Stomach smooth muscle (tissue), 2 donors: Measurements from ENCODE around the gene INVS.

Source experiments
- H3K27ac ChIP-seq: one replicate; pipeline ENCODE4 v1.7.0; 2013; ENCODE audit warnings: mild to moderate bottlenecking, low read length, inconsistent platforms
- H3K27me3 ChIP-seq, 2 donors: one replicate each; pipeline ENCODE4 v1.7.0; 2013; ENCODE audit warnings: low read length in 2 of 2; ENCODE audit not compliant: insufficient read depth in 2 of 2, control insufficient read depth in 1 of 2
- H3K36me3 ChIP-seq, 2 donors: one replicate each; pipeline ENCODE4 v1.7.0; 2013; ENCODE audit warnings: low read length in 2 of 2; ENCODE audit not compliant: control insufficient read depth in 2 of 2, insufficient read depth in 2 of 2
- H3K4me1 ChIP-seq: one replicate; pipeline ENCODE4 v1.7.0; 2013; ENCODE audit warnings: low read length; ENCODE audit not compliant: control insufficient read depth, insufficient read depth
- H3K4me3 ChIP-seq, 2 donors: one replicate each; pipeline ENCODE4 v1.7.0; 2013; ENCODE audit warnings: low read length in 2 of 2
- H3K9ac ChIP-seq, 2 donors: one replicate each; pipeline ENCODE4 v1.7.0; 2013; ENCODE audit warnings: low read length in 2 of 2, mild to moderate bottlenecking in 1 of 2
- H3K9me3 ChIP-seq, 2 donors: one replicate each; pipeline ENCODE4 v1.7.0; 2013; ENCODE audit warnings: low read length in 2 of 2; ENCODE audit not compliant: control insufficient read depth in 2 of 2
- donor health status: healthy.
- donor health status: Pancreatic carcinoma.

INVS gene

DNA sequence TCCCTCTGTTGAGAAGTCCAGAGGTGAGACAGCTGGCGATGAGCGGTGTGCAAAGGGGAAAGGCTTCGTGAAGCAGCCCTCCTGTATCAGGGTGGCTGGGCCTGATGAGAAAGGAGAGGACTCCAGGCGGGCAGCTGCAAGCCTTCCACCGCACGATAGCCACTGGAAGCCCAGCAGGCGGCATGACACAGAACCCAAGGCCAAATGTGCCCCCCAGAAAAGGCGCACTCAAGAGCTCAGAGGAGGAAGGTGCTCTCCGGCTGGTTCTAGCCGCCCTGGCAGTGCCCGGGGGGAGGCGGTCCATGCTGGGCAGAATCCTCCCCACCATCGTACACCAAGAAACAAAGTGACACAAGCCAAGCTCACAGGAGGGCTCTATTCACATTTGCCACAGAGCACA, 193.4 kb downstream of the INVS start:
- Histone ChIP-seq H3K27ac (no peak overlapping the region), H3K9ac (no peak overlapping the region), H3K36me3 (peaks cover 24 to 47% of the 10 kb centered on the region in 2 donors), H3K27me3 (no peaks in the 10 kb centered on the region), H3K4me1 (no peaks in the 10 kb centered on the region), H3K4me3 (no peak overlapping the region), H3K9me3 (no peaks in the 10 kb centered on the region)

DNA sequence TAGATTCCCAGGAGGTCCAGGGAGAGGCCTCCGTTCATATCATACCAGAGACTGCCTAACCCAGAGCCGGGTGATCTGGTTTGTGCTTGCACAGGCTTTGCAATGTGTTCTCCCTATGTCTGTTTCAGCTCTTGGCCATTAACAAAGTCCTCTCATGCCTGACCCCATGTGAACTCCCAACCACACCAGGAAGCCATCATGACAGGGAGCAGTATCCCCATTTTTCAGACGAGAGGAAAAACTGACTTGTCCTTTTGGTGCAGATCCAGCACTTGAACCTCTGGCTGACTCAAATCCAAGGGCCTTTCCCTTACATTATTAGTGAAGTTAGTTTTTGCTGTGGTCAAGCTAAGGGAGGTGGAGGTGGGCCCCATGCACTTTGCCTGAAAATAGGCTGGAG, 195.3 kb downstream of the INVS start:
- H3K9me3 ChIP-seq = no peaks in the 10 kb centered on the region
- H3K36me3 ChIP-seq = peaks cover 26 to 44% of the 10 kb centered on the region in 2 donors

DNA sequence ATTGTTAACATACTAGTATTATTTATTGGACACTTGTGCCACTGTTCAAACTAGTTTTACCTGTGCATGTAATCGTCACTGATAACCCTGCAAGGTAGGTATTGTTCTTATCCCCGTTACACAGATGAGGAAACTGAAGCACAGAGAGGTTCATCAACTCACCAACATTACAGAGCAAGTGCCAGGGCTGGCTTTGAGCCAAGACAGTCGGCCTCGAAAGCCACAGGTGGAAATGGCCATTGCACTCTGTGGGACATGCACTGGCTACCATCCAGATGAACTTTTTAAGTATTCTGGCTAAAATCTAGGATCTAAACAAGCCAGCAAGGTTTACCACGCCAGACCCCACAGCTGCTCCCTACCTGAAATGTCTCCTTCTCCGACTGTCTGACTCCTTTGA, 195.8 kb downstream of the INVS start:
- no peaks in the 10 kb centered on the region for H3K4me1 ChIP-seq
- no peak overlapping the region for H3K9ac ChIP-seq
- H3K36me3 ChIP-seq = peaks cover 26 to 43% of the 10 kb centered on the region in 2 donors
- H3K9me3 ChIP-seq = no peaks in the 10 kb centered on the region
- no peak overlapping the region for H3K27ac ChIP-seq
- no peak overlapping the region for H3K4me3 ChIP-seq
- no peaks in the 10 kb centered on the region for H3K27me3 ChIP-seq

More for the DNA sequence above, 195.3 kb downstream of the INVS start:
- Histone ChIP-seq H3K27me3 (no peaks in the 10 kb centered on the region), H3K27ac (no peak overlapping the region), H3K9ac (no peak overlapping the region), H3K4me1 (no peaks in the 10 kb centered on the region), H3K4me3 (no peak overlapping the region)

DNA sequence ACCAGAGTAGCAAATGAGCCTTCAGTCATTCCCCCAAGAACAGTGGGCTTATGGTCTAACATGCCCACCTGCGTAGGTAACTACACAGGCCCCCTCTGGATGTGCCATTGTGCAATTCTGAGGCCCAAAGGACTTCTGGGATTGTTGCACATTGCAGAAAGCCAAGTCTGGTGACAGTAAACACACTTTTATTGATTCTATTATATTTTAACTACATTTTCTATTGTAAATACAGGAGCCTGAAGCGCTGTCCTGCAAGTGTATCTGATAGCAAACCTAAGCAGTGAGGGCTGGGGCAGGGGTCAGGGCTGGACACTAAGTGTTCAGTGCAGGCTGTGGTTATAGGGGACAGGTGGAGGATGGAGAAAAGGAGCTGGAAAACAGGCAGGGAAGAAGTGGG, 196.2 kb downstream of the INVS start:
- Histone ChIP-seq H3K4me1 (no peaks in the 10 kb centered on the region), H3K27ac (no peak overlapping the region), H3K36me3 (peaks cover 26 to 44% of the 10 kb centered on the region in 2 donors), H3K9ac (no peak overlapping the region), H3K9me3 (no peaks in the 10 kb centered on the region), H3K27me3 (no peaks in the 10 kb centered on the region), H3K4me3 (no peak overlapping the region)

DNA sequence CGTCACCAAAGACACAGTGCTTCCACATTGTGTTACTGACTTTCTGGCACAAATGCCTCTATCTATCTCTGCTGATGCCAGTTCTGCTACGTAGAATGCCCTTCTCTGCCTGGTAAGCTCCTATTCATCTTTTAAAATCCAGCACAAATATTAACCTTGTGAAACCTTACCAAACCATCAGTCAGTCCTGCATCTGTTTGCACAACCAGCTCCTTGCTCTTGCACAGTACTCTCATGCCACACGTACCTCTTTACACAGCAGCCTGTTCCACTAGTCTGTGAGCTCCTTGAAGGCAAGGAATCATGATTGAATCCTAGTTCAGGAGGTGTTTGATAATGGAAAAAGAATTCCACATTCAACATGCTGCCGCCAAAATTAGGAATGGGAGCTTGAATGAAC, 197.4 kb downstream of the INVS start:
- peaks cover 27 to 48% of the 10 kb centered on the region in 2 donors for H3K36me3 ChIP-seq
- no peak overlapping the region for H3K9ac ChIP-seq
- no peaks in the 10 kb centered on the region for H3K4me1 ChIP-seq
- H3K4me3 ChIP-seq = no peak overlapping the region
- no peaks in the 10 kb centered on the region for H3K27me3 ChIP-seq
- H3K27ac ChIP-seq = no peak overlapping the region
- no peaks in the 10 kb centered on the region for H3K9me3 ChIP-seq

DNA sequence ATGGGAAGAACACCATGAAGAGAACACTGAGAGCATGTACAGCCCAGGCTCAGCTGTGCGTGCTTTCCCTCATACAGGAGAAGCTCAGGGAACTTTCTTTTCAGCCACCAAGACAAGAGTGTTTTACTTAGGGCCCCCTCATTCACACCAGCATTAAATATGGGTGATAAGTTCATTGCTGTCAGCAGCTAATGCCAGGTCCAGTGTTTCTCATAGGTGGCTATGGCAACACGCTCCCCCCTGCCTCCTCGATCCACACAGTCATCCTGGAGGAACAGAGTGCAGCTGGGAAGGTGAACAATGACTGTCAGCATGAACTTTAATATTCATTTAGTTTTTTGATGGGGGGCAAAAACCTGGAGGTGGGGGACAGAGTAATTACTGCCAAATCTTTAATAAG, 199.3 kb downstream of the INVS start:
- no peaks in the 10 kb centered on the region for H3K27me3 ChIP-seq
- peaks cover 31 to 47% of the 10 kb centered on the region in 2 donors for H3K36me3 ChIP-seq
- H3K4me1 ChIP-seq = no peaks in the 10 kb centered on the region
- no peak overlapping the region for H3K4me3 ChIP-seq
- no peaks in the 10 kb centered on the region for H3K9me3 ChIP-seq
- no peak overlapping the region for H3K9ac ChIP-seq
- no peak overlapping the region for H3K27ac ChIP-seq

DNA sequence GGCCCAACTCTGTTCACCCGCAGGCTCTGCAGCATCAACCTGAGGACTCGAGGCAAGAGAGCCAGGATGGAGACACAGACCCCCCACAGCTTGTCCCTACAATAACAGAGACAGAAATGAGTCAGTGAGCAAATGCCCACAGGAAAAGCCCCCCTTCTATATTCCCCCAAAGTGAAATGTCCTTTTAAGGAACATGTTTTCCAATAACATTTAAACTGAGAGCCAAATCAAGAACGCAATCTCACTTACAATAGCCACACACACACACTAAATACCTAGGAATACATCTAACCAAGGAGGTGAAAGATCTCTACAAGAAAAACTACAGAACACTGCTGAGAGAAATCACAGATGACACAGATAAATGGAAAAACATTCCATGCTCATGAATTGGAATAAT, 204.7 kb downstream of the INVS start:
- Histone ChIP-seq H3K4me1 (no peaks in the 10 kb centered on the region), H3K36me3 (peaks cover 20 to 25% of the 10 kb centered on the region in 2 donors), H3K4me3 (no peak overlapping the region), H3K9me3 (no peaks in the 10 kb centered on the region), H3K27ac (no peak overlapping the region), H3K9ac (no peak overlapping the region), H3K27me3 (no peaks in the 10 kb centered on the region)

DNA sequence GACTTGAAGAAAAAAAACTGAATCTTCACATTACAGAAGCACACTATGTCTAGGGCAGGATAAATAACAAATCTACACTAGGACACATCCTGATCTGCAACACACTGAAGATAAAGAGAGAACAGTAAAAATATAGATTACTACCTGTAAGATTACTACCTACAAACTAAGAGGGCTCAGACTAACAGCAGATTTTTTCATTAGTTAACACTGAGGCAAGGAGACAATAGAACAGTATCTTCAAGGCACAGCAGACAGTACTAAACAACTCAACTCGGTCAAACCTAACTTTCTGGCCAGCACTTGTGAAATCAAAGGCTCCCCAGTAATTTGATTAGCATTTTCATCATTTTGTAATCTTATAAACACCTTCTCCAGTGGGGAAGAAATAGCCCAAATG, 207.2 kb downstream of the INVS start:
- Histone ChIP-seq H3K27ac (no peak overlapping the region), H3K4me1 (no peaks in the 10 kb centered on the region), H3K4me3 (no peak overlapping the region), H3K9me3 (no peaks in the 10 kb centered on the region), H3K9ac (no peak overlapping the region), H3K36me3 (peaks cover 16 to 17% of the 10 kb centered on the region in 2 donors), H3K27me3 (no peaks in the 10 kb centered on the region)

DNA sequence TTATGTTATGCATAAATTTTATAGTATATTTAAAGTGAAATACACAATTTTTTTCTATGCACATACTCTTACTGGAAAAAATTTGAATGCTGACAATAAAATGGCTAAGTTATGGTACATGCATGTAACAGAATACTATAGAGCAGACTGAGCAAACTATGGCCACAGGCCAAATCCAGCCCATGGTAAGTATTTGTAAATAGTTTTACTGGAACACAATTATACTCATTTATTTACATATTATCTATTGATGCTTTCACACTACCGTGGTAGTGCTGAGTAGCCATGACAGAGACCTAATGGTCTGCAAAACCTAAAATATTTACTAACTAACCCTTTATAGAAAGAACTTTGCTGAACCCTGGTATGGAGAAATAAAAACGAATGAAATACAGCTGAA, 208.0 kb downstream of the INVS start:
- Histone ChIP-seq H3K9ac (no peak overlapping the region), H3K27ac (no peak overlapping the region), H3K4me3 (no peak overlapping the region), H3K9me3 (no peaks in the 10 kb centered on the region), H3K4me1 (no peaks in the 10 kb centered on the region), H3K36me3 (peaks cover 9 to 13% of the 10 kb centered on the region in 2 donors), H3K27me3 (no peaks in the 10 kb centered on the region)

DNA sequence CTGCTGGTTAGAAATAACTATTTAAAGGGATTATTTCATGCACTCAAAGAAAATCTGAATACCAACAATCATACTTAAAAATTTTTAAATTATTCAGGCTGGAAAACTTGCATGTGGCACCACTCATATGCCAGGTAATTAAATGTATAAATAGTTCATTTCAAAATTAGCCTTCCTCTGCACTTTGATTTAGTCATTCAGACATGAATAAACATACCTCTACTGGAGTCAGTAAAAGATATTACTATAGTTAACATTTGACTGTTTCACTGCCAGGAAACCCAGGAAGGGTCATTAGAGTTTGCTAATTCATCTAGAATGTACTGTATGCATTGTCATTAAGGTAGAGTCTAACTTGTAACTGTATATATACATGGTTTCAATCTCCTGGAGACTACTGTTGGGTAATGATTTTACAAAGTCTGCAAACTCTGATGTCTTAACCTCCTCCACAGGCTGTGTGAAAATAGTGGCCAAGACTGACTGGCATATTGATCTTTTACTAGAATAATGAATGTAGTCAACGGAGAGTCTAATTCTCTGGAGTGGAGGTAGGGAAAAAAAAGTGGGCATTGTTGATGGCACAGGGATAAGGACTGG, 210.0 kb downstream of the INVS start:
- Histone ChIP-seq H3K27ac (no peak overlapping the region), H3K4me3 (no peak overlapping the region), H3K27me3 (no peaks in the 10 kb centered on the region), H3K9ac (no peak overlapping the region), H3K4me1 (no peaks in the 10 kb centered on the region), H3K36me3 (peaks cover 0 to 2% of the 10 kb centered on the region in 2 donors), H3K9me3 (no peaks in the 10 kb centered on the region)

DNA sequence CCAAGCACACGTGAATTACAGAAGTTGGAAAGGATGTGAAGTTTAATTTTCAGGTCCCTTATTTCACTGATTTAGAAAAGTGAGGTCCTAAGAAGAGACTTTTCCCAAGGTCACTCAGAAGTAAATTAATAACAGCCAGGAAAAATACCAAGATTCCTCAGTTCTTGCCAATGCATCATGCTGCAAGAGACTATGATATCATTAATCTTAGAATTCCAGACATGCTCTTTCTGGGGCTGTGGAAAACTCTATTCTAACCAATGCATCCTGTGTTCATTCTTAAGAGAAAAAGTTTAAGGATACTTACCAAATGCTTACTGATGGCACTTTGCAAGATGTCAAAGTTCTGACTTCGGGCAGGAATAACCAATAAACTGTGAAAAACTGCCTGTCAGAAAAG, 210.9 kb downstream of the INVS start:
- Histone ChIP-seq H3K36me3 (peaks cover 0 to 2% of the 10 kb centered on the region in 2 donors), H3K9me3 (no peaks in the 10 kb centered on the region), H3K4me3 (no peak overlapping the region), H3K27ac (no peak overlapping the region), H3K27me3 (no peaks in the 10 kb centered on the region), H3K4me1 (no peaks in the 10 kb centered on the region), H3K9ac (no peak overlapping the region)
